SW480 (cell line): ENCODE data around the gene COQ6.
"Not testable (repeated sequence)": the region's sequence is repeated elsewhere in the genome, so short reads cannot be mapped to it uniquely, and the experiment has no call there.

Experiments used
- DNase-seq: peaks from one replicate; pipeline ENCODE4 v3.0.0-alpha.2; 2016; ENCODE audit warnings: low spot score

COQ6 gene

DNA sequence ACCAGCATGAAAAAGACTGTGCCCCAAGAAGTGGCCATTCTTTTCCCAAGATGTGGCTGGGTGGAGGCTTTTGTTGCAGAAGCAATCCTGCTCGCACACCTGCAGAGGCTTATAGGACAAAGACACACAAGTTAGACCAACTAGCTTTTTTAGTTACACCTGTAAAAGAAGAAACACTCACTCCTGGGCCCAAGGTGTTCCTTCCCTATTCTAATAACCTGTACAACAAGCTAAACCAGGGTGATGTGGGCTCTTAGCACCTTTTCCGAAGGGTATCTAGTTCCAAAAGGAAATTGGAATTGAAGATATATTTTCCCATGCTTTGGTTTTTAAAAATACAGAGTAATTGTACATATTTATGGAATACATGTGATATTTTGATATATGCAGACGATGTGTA lies 38.0 kb downstream of the COQ6 start:
- no peak for DNase-seq

DNA sequence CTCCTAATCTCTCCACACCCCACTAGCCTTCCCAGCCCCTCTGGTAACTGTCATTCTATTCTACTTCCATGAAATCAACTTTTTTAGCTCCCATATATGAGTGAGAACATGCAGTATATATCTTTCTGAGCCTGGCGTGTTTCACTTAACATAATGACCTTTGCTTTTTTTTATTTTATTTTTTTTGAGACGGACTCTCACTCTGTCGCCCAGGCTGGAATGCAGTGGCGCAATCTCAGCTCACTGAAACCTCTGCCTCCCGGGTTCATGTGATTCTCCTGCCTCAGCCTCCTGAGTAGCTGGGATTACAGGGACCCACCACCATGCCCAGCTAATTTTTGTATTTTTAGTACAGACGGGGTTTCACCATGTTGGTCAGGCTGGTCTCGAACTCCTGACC lies 38.6 kb downstream of the COQ6 start:
- DNase-seq = not testable (repeated sequence)

- DNase-seq = no peak
Measured at GRCh38 chr14:73991092-73991491, 41.0 kb downstream of the COQ6 start.

GRCh38 chr14:73994926-73995325 lies 44.8 kb downstream of the COQ6 start:
- DNase-seq = not testable (repeated sequence)

DNA sequence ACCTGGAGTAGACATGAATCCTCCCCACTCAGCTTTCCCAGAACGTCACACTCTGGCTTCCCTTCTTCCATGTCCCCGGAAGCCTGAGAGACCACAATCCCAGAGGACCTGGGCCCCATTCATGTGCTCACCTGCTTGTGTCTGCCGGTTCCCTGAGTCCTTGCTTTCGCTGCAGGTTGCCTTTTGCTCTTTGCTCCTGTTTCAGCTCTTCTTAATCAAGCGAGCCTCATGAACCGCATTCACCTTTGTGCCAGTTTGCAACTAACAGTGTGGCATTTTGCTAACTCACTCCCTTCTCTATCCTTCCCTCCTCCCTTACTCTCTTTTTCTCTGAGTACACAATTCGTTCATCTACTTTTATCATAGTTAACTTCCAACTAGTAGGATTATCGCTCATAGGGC lies 45.9 kb downstream of the COQ6 start:
- DNase-seq = no peak

DNA sequence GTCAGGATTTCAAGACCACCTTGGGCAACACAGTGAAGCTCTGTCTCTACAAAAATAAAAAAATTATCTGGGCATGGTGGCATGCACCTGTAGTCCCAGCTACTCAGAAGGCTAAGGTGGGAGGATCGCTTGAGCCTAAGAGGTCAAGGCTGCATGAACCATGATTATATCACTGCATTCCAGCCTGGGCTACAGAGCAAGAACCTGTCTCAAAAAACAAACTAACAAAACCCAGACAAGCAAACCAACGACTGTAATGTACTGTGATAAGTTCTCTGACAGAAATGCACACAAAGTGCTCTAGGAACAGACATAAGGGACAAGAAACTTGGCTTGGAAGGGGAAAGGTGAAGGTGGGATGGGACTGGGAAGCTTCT lies 46.6 kb downstream of the COQ6 start:
- DNase-seq = no peak

- no peak for DNase-seq
Measured at GRCh38 chr14:73997108-73997943, 47.2 kb downstream of the COQ6 start.

DNA sequence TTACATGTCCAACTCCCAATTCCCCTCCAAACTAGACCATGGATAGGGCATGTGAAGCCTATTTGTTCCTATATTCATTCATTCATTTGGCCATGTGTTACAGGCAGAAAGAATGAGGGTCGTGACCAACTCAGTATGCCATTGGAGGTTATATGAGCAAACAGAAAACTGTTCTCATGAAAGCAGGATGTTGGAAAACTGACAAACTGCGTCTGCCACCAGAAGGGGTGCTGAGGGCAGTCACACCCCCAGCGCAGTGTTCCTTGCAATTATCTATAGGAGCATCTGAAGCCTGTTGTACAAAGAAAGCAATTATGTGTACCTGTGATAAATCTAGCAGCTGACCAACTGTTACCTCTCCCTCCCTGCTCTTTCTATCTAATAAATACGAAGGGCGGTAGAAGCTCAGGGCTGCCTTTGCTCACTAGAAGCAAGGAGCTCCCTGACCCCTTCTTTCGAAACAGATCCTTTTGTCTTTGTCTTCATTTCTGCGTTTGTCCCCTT lies 47.9 kb downstream of the COQ6 start:
- DNase-seq = no peak

- no peak for DNase-seq
Measured at GRCh38 chr14:73998726-73999125, 48.6 kb downstream of the COQ6 start.

DNA sequence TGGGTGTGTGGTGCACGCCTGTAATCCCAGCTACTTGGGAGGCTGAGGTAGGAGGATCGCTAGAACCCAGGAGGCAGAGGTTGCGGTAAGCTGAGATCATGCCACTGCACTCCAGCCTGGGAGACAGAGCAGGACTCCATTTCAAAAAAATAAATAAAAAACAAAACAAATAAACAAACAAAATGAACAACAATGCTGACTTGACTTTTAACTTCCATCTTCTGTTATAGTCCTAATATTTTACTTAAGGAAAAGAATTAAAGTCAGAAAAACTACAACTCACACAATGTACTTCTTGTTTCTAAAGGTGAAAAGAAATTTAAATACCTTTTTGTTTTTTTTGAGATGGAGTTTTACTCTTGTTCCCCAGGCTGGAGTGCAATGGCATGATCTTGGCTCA lies 55.6 kb downstream of the COQ6 start:
- DNase-seq = not testable (repeated sequence)

GRCh38 chr14:74008843-74009499 lies 58.9 kb downstream of the COQ6 start:
- no peak for DNase-seq
